ENCODE results near the gene NT5C1A. TPM values are rescaled to one million over a fixed set of nuclear protein-coding genes. Genes with fewer than 3 reads are reported as not detected.
A peak's percentile ranks its signal among the peaks of the same experiment; 100 is the strongest.

Gene NT5C1A
- 0.04 TPM for polyA plus RNA-seq (2013, experiment 1 of 2)
- not detected for polyA plus RNA-seq (2013, experiment 2 of 2)

DNA sequence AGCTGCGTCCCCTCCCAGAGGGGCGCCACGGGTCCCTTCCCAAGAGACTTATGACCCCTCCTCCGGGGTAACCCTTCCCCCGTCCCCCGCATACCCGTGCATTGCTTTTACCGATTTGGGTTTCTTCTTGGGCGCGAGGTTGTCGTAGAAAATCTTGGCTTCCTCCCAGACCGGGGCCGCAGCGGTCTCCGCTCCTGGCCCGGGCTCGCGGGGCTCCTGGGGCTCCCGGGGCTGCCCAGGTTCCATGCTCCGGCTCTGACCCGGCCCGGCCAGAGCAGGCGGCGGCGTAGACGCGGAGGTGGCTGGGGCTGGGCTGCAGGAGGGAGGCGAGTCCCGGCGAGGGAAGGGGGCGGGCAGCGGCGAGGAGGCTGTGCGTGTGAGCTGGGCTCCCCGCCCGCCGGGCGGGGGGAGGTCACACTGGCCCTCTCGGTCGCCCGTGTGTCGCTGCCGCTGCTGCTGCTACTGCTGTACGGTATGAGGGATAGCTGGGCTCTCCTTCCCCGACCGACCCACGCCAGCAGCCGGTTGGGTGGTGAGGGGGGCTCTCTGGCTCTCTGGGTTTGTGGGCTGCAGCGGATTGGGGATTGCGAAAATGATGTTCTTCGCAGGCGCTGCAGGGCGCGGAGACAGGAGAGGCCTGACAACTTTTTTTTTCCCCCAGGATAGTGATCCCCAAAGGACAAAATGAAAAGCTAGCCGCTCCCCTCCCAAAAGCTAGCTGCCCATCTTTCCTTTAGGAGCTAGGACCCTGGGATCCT lies at the start of gene NT5C1A:
NT5C1A (minus strand) TSS at position 315 of the 758 bp plus-strand sequence; CDS start at position 246, 69 bp downstream.
- H3K4me2 ChIP-seq (ENCODE audit: insufficient read depth, low read length, poor library complexity, severe bottlenecking) = peak within 1 kb of the TSS; percentile 95

DNA sequence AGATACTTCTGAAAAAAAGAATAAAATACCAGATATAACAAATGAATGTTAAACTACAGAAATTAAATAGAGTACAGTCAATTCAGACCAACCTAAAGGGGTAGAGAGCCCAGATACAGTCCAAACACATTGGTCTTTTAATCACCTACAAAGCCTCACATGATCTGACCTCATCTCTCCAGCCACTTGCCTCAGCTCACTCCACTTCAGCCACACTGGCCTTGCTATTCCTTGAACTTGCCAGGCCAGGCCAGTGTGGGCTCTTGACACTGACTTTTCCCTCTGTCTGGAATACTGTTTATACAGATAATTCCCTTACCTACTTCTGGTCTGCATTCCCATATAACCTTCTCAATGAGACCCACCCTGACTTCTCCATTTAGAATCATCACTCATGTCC lies 49.8 kb upstream of the NT5C1A start:
- Histone ChIP-seq H3K4me2 (ENCODE audit: insufficient read depth, low read length, poor library complexity, severe bottlenecking) (no peak overlapping the region), H3K14ac (ENCODE audit: low read length) (no peak overlapping the region), H2AK5ac (ENCODE audit: low read depth, low read length) (no peak overlapping the region), H2BK5ac (ENCODE audit: low read length) (no peak overlapping the region), H2BK120ac (ENCODE audit: low read depth, low read length) (no peak overlapping the region), H3K23ac (ENCODE audit: low read depth, low read length, poor library complexity) (no peak overlapping the region), H3K27ac (replicated peaks; ENCODE audit: low read length) (no peak overlapping the region), H4K8ac (ENCODE audit: low read depth, low read length) (no peak overlapping the region), H4K91ac (ENCODE audit: low read depth, low read length, poor library complexity) (no peak overlapping the region), H3K9me3 (replicated peaks in 1 of 2; ENCODE audit: control insufficient read depth in 2 of 2, insufficient read depth in 1 of 2, low read depth in 1 of 2, low read length in 2 of 2) (no peaks in the 10 kb centered on the region), H3K27me3 (ENCODE audit: control insufficient read depth in 3 of 3, insufficient read depth in 3 of 3, low read depth in 1 of 3, low read length in 3 of 3) (peaks cover 4 to 66% (median 21%) of the 10 kb centered on the region in 3 experiments), H3K36me3 (replicated peaks in 1 of 2; ENCODE audit: control insufficient read depth in 2 of 2, insufficient read depth in 2 of 2, low read length in 2 of 2) (no peaks in the 10 kb centered on the region), H3K79me1 (ENCODE audit: low read depth, low read length) (no peaks in the 10 kb centered on the region), H3K9ac (ENCODE audit: low read depth, low read length, poor library complexity) (no peak overlapping the region), H2BK15ac (ENCODE audit: low read length) (no peak overlapping the region), H3K4me1 (ENCODE audit: control insufficient read depth in 2 of 2, insufficient read depth in 1 of 2, low read depth in 1 of 2, low read length in 2 of 2) (peaks cover 0 to 2% of the 10 kb centered on the region in 2 donors), H2BK12ac (ENCODE audit: low read length) (no peak overlapping the region), H3K4me3 (ENCODE audit: low read length in 2 of 2) (no peak overlapping the region), H2AFZ (ENCODE audit: low read length) (no peak overlapping the region), H3K18ac (ENCODE audit: low read length) (no peak overlapping the region), H3K4ac (ENCODE audit: low read length) (no peak overlapping the region)
- no peak for DNase-seq (ENCODE audit: low spot score)

More for the DNA sequence above, at the start of gene NT5C1A:
- Histone ChIP-seq H3K4ac (ENCODE audit: low read length) (no peak within 1 kb of the TSS), H2AFZ (ENCODE audit: low read length) (peak within 1 kb of the TSS; percentile 92), H3K18ac (ENCODE audit: low read length) (peak within 1 kb of the TSS; percentile 83), H3K4me3 (ENCODE audit: low read length in 2 of 2) (peak within 1 kb of the TSS; percentile 40 to 73), H3K4me1 (ENCODE audit: control insufficient read depth in 2 of 2, insufficient read depth in 1 of 2, low read depth in 1 of 2, low read length in 2 of 2) (peaks cover 5 to 8% of the 10 kb centered on the region in 2 donors), H2BK15ac (ENCODE audit: low read length) (no peak within 1 kb of the TSS), H3K27me3 (ENCODE audit: control insufficient read depth in 3 of 3, insufficient read depth in 3 of 3, low read depth in 1 of 3, low read length in 3 of 3) (peaks cover 6 to 77% (median 56%) of the 10 kb centered on the region in 3 experiments), H3K9ac (ENCODE audit: low read depth, low read length, poor library complexity) (peak within 1 kb of the TSS; percentile 31), H3K14ac (ENCODE audit: low read length) (no peak within 1 kb of the TSS), H2BK120ac (ENCODE audit: low read depth, low read length) (no peak within 1 kb of the TSS), H3K23ac (ENCODE audit: low read depth, low read length, poor library complexity) (no peak within 1 kb of the TSS), H4K8ac (ENCODE audit: low read depth, low read length) (no peak within 1 kb of the TSS), H3K79me1 (ENCODE audit: low read depth, low read length) (no peaks in the 10 kb centered on the region), H4K91ac (ENCODE audit: low read depth, low read length, poor library complexity) (no peak within 1 kb of the TSS), H2BK5ac (ENCODE audit: low read length) (no peak within 1 kb of the TSS), H3K9me3 (replicated peaks in 1 of 2; ENCODE audit: control insufficient read depth in 2 of 2, insufficient read depth in 1 of 2, low read depth in 1 of 2, low read length in 2 of 2) (peaks cover 0 to 1% of the 10 kb centered on the region in 2 donors), H3K36me3 (replicated peaks in 1 of 2; ENCODE audit: control insufficient read depth in 2 of 2, insufficient read depth in 2 of 2, low read length in 2 of 2) (no peaks in the 10 kb centered on the region), H2BK12ac (ENCODE audit: low read length) (no peak within 1 kb of the TSS), H2AK5ac (ENCODE audit: low read depth, low read length) (peak within 1 kb of the TSS; percentile 17), H3K27ac (replicated peaks; ENCODE audit: low read length) (no peak within 1 kb of the TSS)
- DNase-seq (ENCODE audit: low spot score) = peak; percentile 31
- no CpG with 5 or more reads among the region's 55 CpGs for WGBS, 2 donors (ENCODE audit: extremely low coverage in 2 of 2, insufficient read length in 2 of 2, insufficient replicate concordance in 1 of 2)

DNA sequence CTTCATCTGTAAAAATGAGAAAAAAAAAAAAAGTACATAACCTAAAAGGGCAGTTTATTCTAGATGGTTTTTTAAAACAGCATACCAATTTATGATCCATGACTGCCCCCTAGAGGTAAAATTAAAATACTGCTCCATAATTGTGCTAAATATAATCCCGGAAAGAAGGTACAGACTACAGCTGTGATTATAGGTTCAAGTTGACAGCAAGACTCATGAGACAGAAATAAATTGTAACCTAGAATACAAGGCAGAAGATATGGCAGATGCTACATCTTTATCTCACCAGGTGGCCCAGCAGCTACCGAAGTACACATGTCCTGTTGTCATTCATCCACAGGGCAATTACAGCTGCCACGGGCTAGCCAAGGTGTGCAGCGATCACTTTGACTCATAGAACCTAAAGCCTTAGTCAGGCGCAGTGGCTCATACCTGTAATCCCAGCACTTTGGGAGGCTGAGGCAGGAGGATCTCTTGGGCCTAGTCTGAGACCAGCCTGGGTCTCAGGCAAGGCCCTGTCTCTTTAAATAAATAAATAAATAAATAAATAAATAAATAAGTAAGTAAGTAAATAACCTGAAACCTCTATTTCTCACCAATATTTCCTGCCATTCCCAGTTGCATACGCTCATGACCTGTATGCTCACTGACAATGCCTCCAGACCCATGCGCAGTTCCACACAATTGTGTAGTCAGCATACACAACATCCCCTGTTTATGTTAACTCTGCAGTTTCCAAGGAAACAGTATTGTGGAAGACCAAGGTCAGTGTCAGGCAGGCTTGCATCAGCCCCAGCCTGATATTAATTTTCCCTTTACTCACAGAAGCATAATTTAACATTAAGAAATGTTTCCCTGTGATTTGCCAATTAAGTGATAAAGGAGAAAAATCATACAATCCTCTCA lies 48.4 kb upstream of the NT5C1A start:
- Histone ChIP-seq H3K79me1 (ENCODE audit: low read depth, low read length) (no peaks in the 10 kb centered on the region), H3K9me3 (replicated peaks in 1 of 2; ENCODE audit: control insufficient read depth in 2 of 2, insufficient read depth in 1 of 2, low read depth in 1 of 2, low read length in 2 of 2) (no peaks in the 10 kb centered on the region), H3K18ac (ENCODE audit: low read length) (no peak overlapping the region), H2BK12ac (ENCODE audit: low read length) (no peak overlapping the region), H3K4ac (ENCODE audit: low read length) (no peak overlapping the region), H2BK15ac (ENCODE audit: low read length) (no peak overlapping the region), H3K14ac (ENCODE audit: low read length) (no peak overlapping the region), H3K27me3 (ENCODE audit: control insufficient read depth in 3 of 3, insufficient read depth in 3 of 3, low read depth in 1 of 3, low read length in 3 of 3) (peaks cover 4 to 60% (median 23%) of the 10 kb centered on the region in 3 experiments), H2AFZ (ENCODE audit: low read length) (no peak overlapping the region), H4K91ac (ENCODE audit: low read depth, low read length, poor library complexity) (no peak overlapping the region), H2BK5ac (ENCODE audit: low read length) (no peak overlapping the region), H3K4me2 (ENCODE audit: insufficient read depth, low read length, poor library complexity, severe bottlenecking) (no peak overlapping the region), H3K27ac (replicated peaks; ENCODE audit: low read length) (no peak overlapping the region), H4K8ac (ENCODE audit: low read depth, low read length) (no peak overlapping the region), H3K4me1 (ENCODE audit: control insufficient read depth in 2 of 2, insufficient read depth in 1 of 2, low read depth in 1 of 2, low read length in 2 of 2) (peaks cover 0 to 2% of the 10 kb centered on the region in 2 donors), H3K4me3 (ENCODE audit: low read length in 2 of 2) (no peak overlapping the region), H2AK5ac (ENCODE audit: low read depth, low read length) (no peak overlapping the region), H3K23ac (ENCODE audit: low read depth, low read length, poor library complexity) (no peak overlapping the region), H2BK120ac (ENCODE audit: low read depth, low read length) (no peak overlapping the region), H3K9ac (ENCODE audit: low read depth, low read length, poor library complexity) (no peak overlapping the region), H3K36me3 (replicated peaks in 1 of 2; ENCODE audit: control insufficient read depth in 2 of 2, insufficient read depth in 2 of 2, low read length in 2 of 2) (no peaks in the 10 kb centered on the region)
- no peak for DNase-seq (ENCODE audit: low spot score)
- no CpG with 5 or more reads among the region's 7 CpGs for WGBS, 2 donors (ENCODE audit: extremely low coverage in 2 of 2, insufficient read length in 2 of 2, insufficient replicate concordance in 1 of 2)

DNA sequence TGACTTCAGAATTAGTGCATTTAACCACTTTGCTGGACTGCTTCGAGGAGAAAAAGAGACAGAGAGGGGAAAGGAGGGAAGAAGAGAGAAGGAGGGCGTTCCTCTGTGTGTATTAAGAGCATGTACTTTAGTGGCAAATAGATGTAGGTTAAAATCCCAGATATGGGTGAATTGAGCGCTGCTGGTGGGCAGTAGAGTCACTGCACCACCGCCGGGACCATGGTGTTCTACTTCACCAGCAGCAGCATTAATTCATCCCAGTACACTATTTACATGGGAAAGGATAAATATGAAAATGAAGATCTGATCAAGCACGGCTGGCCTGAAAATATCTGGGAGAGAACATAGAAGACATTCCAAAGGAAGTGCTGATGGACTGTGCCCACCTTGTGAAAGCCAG lies 45.9 kb upstream of the NT5C1A start:
- Histone ChIP-seq H3K18ac (ENCODE audit: low read length) (no peak overlapping the region), H2BK120ac (ENCODE audit: low read depth, low read length) (no peak overlapping the region), H4K8ac (ENCODE audit: low read depth, low read length) (no peak overlapping the region), H3K4me2 (ENCODE audit: insufficient read depth, low read length, poor library complexity, severe bottlenecking) (no peak overlapping the region), H2AFZ (ENCODE audit: low read length) (no peak overlapping the region), H3K79me1 (ENCODE audit: low read depth, low read length) (no peaks in the 10 kb centered on the region), H3K9me3 (replicated peaks in 1 of 2; ENCODE audit: control insufficient read depth in 2 of 2, insufficient read depth in 1 of 2, low read depth in 1 of 2, low read length in 2 of 2) (no peaks in the 10 kb centered on the region), H2BK15ac (ENCODE audit: low read length) (no peak overlapping the region), H2BK12ac (ENCODE audit: low read length) (no peak overlapping the region), H3K4ac (ENCODE audit: low read length) (no peak overlapping the region), H3K23ac (ENCODE audit: low read depth, low read length, poor library complexity) (no peak overlapping the region), H3K36me3 (replicated peaks in 1 of 2; ENCODE audit: control insufficient read depth in 2 of 2, insufficient read depth in 2 of 2, low read length in 2 of 2) (no peaks in the 10 kb centered on the region), H3K27me3 (ENCODE audit: control insufficient read depth in 3 of 3, insufficient read depth in 3 of 3, low read depth in 1 of 3, low read length in 3 of 3) (peaks cover 4 to 47% (median 27%) of the 10 kb centered on the region in 3 experiments), H3K9ac (ENCODE audit: low read depth, low read length, poor library complexity) (no peak overlapping the region), H3K4me1 (ENCODE audit: control insufficient read depth in 2 of 2, insufficient read depth in 1 of 2, low read depth in 1 of 2, low read length in 2 of 2) (peaks cover 0 to 2% of the 10 kb centered on the region in 2 donors), H4K91ac (ENCODE audit: low read depth, low read length, poor library complexity) (no peak overlapping the region), H3K4me3 (ENCODE audit: low read length in 2 of 2) (no peak overlapping the region), H3K27ac (replicated peaks; ENCODE audit: low read length) (no peak overlapping the region), H2BK5ac (ENCODE audit: low read length) (no peak overlapping the region), H3K14ac (ENCODE audit: low read length) (no peak overlapping the region), H2AK5ac (ENCODE audit: low read depth, low read length) (no peak overlapping the region)
- no peak for DNase-seq (ENCODE audit: low spot score)
- no CpG with 5 or more reads among the region's 6 CpGs for WGBS, 2 donors (ENCODE audit: extremely low coverage in 2 of 2, insufficient read length in 2 of 2, insufficient replicate concordance in 1 of 2)
